Activated effector memory CD4-positive, alpha-beta T cell treated with Interleukin-2 at 50 U/mL for 16 hours (primary cell): ENCODE data around the gene UBE2Z.

ENCODE experiments used
- DNase-seq: peaks from one replicate; pipeline ENCODE4 v3.0.0-alpha.2; 2020

Gene UBE2Z

GRCh38 chr17:48961516-48962233 lies 53.5 kb downstream of the UBE2Z start:
- no peak for DNase-seq

- no peak for DNase-seq
Observed at GRCh38 chr17:48970224-48970623, 62.0 kb downstream of the UBE2Z start.

- no peak for DNase-seq
Observed at GRCh38 chr17:48970865-48971687, 62.9 kb downstream of the UBE2Z start.

GRCh38 chr17:48972749-48973097 lies 64.5 kb downstream of the UBE2Z start:
- DNase-seq, result no peak

- DNase-seq, result no peak
Observed at GRCh38 chr17:48973806-48974205, 65.6 kb downstream of the UBE2Z start.
